Adipocyte (in vitro differentiated cells): ENCODE results near the gene CDS2.
A peak's percentile ranks its signal among the peaks of the same experiment; 100 is the strongest.

Experiments
- DNase-seq: peaks from one replicate; pipeline ENCODE4 v3.0.0-alpha.2; 2015; ENCODE audit warnings: low read depth
- H3K27me3 ChIP-seq: replicated peaks from 2 replicates; pipeline ENCODE4 v1.7.0; 2013; ENCODE audit warnings: mild to moderate bottlenecking, low read length, moderate library complexity; ENCODE audit not compliant: control insufficient read depth, insufficient read depth
- H3K36me3 ChIP-seq: 2 replicates; pipeline ENCODE4 v1.7.0; 2013; ENCODE audit warnings: low read length, mild to moderate bottlenecking, moderate library complexity; ENCODE audit not compliant: control insufficient read depth, insufficient read depth, severe bottlenecking
- H3K4me1 ChIP-seq: 2 replicates; pipeline ENCODE4 v1.7.0; 2013; ENCODE audit warnings: mild to moderate bottlenecking, low read length, moderate library complexity; ENCODE audit not compliant: control insufficient read depth, insufficient read depth
- H3K4me3 ChIP-seq: 2 replicates; pipeline ENCODE4 v1.7.0; 2013; ENCODE audit warnings: mild to moderate bottlenecking, low read length, moderate library complexity
- H3K9ac ChIP-seq: 2 replicates; pipeline ENCODE4 v1.7.0; 2013; ENCODE audit warnings: mild to moderate bottlenecking, low read length, moderate library complexity
- H3K9me3 ChIP-seq: 2 replicates; pipeline ENCODE4 v1.7.0; 2013; ENCODE audit warnings: mild to moderate bottlenecking, low read length, moderate library complexity; ENCODE audit not compliant: control insufficient read depth

CDS2 gene

DNA sequence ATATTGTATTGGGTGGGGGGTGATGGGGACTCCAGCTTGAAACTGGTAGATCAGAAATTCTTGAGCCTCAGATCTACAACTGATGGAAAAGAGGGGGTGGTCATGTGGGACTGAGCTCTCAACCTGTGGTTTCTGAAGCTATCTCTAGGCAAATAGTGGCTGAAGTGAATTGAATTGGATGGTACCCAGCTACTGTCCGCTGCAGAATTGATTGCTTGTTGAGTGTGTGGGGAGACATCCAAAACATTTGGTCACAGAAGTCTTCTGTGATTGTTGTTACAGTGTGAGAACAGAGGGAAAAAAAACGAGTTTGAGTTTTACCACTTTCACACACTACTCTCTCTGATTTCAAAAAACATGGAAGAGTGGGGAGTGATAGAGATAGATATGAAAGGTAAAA is 14.8 kb downstream of the CDS2 start:
- Histone ChIP-seq H3K36me3 (no peaks in the 10 kb centered on the region), H3K4me3 (no peak overlapping the region), H3K27me3 (no peaks in the 10 kb centered on the region), H3K9ac (no peak overlapping the region), H3K4me1 (no peaks in the 10 kb centered on the region), H3K9me3 (no peaks in the 10 kb centered on the region)
- DNase-seq: no peak

DNA sequence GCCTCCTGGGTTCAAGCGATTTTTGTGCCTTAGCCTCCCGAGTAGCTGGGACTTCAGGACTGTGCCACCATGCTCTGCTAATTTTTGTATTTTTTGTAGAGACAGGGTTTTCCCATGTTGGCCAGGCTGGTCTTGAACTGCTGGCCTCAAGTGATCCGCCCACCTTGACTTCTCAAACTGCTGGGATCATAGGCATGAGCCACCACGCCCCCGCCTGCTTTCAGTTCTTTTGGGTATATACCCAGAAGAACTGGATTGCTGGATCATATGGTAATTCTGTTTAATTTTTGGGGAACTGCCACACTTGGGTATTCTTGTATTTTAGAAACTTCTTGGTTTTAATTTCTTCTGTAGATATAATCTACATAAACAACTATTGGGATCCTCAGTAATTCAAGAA is 17.0 kb downstream of the CDS2 start:
- Histone ChIP-seq H3K4me1 (no peaks in the 10 kb centered on the region), H3K9me3 (no peaks in the 10 kb centered on the region), H3K36me3 (no peaks in the 10 kb centered on the region), H3K4me3 (no peak overlapping the region), H3K9ac (no peak overlapping the region), H3K27me3 (no peaks in the 10 kb centered on the region)
- DNase-seq: no peak

DNA sequence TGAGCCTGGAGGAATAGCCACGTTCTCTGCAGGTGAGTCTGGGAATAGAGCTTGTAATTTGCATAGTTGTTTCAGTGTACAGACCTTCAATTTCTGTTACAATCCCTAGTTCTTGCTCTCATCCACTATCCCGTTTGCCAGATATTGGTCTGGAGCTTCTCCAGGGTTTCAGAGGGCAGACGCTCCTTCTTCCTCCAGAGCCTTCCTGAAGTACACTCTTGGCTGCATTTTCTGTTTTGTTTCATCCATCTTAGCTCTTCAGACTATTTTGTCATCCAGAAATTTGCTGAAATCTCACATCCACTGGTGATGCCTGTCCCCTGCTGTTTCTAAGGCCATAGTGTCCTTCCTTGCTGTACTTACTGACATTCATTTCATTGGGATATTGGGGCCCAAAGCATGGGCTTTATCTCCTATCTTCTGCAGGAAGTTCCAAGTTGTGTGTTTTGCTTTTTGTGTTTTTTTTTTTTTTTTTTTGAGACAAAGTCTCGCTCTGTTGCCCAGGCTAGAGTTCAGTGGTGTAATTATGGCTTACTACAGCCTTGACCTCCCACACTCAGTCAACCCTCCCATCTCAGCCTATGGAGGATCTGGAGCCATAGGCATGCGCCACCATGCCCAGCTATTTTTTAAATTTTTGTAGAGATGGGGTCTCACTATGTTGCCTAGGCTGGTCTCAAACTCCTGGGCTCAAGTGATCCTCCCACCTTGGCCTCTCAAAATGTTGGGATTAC is 18.7 kb downstream of the CDS2 start:
- no peaks in the 10 kb centered on the region for H3K36me3 ChIP-seq
- H3K27me3 ChIP-seq: no peaks in the 10 kb centered on the region
- no peaks in the 10 kb centered on the region for H3K9me3 ChIP-seq
- peaks cover 1% of the 10 kb centered on the region for H3K4me1 ChIP-seq
- H3K9ac ChIP-seq: no peak overlapping the region
- H3K4me3 ChIP-seq: no peak overlapping the region
- no peak for DNase-seq

DNA sequence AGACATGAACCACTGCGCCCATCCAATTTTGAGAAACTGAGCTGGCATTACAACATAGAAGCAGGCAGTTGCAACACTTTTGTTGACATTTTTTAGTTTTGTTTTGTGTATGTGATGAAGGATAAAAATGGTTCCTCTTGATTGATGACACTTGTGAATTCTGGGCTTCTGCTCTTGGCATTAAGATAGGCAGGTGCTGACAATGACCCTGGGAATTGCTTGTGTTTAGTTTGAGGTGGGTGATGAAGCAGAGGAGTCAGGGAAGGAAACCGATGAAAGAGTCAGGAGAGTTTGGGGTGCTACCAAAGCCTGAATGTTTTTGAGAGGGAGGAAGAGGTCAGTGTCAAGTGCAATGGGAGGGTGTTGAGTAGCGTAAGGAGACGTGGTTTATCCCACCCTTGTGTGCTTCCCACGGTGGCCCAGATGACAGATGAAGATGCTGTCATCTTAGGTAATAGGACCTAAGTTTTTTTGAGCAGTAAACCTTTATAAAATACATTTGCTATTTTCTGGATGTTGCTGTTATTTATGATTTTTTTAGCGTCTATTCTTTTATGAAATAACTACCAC is 19.4 kb downstream of the CDS2 start:
- H3K4me3 ChIP-seq: no peak overlapping the region
- H3K9me3 ChIP-seq: no peaks in the 10 kb centered on the region
- no peak overlapping the region for H3K9ac ChIP-seq
- DNase-seq: no peak
- H3K4me1 ChIP-seq: peaks cover 6% of the 10 kb centered on the region
- no peaks in the 10 kb centered on the region for H3K27me3 ChIP-seq
- no peaks in the 10 kb centered on the region for H3K36me3 ChIP-seq

DNA sequence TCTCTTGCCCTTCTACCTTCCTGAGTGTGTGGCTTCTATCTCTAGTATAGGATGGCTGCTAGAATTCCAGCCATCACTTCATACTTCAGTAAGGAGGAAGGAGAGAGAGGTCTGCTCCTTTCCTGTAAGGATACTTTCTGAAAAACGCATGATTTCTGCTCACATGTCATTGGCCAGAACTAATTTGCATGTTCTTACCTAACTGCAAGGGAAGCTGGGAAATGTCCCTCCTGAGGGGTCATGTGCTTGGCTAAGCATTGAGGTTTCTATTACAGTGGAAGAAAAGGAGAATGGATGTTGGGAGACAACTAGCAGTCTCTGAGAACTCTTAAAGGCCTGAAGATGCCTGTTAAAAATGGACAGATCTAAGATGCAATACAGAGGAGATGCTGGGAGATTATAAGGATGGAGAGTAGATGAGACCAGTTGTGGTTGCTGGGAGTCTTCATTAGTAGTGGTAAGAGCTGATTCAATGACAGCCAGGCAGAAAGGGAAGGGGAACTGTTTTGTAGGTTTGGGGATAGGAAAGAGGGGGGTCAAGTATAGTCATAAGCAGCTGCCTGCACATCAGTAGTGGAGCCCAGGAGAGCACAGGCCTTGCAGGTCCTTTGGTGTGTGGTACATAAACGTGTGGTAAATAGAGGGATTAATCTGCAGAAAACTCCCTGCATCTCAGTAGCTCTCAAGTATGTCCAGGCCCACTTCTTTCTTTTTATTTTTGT is 20.2 kb downstream of the CDS2 start:
- Histone ChIP-seq H3K4me1 (peaks cover 6% of the 10 kb centered on the region), H3K9me3 (no peaks in the 10 kb centered on the region), H3K4me3 (no peak overlapping the region), H3K9ac (no peak overlapping the region), H3K27me3 (no peaks in the 10 kb centered on the region), H3K36me3 (no peaks in the 10 kb centered on the region)
- DNase-seq: no peak

DNA sequence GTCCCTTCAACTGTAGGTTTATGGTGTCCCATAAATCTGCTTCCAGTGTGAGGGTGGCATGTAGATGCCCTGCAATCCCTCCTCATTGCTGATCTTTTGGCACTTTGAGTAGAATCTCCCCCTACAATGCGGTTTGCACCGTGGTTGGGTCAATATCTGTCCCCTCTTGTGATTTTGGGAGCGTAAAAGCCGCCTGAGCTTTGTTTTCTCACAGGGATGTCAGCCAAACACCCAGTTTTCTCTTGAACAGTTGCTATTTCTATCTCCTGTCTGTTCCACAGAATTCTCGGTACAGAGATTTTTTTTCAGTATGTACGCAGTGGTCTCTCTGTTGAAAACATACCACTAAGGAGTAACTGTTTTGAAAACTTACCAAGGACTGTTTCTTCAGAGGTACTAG is 21.8 kb downstream of the CDS2 start:
- H3K4me1 ChIP-seq: peaks cover 16% of the 10 kb centered on the region
- no peak overlapping the region for H3K9ac ChIP-seq
- H3K36me3 ChIP-seq: no peaks in the 10 kb centered on the region
- H3K4me3 ChIP-seq: no peak overlapping the region
- no peaks in the 10 kb centered on the region for H3K27me3 ChIP-seq
- no peak for DNase-seq
- H3K9me3 ChIP-seq: no peaks in the 10 kb centered on the region

DNA sequence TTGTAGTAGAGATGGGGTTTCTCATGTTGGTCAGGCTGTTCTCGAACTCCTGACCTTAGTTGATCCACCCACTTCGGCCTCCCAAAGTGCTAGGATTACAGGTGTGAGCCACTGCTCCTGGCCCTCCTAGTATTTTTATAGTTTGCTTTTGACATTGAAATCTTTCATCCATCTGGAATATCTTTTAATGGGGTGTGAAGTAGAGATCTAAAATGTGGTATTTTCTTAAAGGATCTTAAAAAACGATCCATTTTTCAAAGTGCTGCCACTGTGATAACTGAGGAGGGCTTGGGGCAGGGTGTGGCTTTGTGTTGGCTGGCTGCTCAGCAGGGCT is 23.1 kb downstream of the CDS2 start:
- Histone ChIP-seq H3K4me3 (no peak overlapping the region), H3K36me3 (no peaks in the 10 kb centered on the region), H3K4me1 (peaks cover 17% of the 10 kb centered on the region), H3K27me3 (no peaks in the 10 kb centered on the region), H3K9ac (no peak overlapping the region), H3K9me3 (no peaks in the 10 kb centered on the region)
- DNase-seq: no peak

DNA sequence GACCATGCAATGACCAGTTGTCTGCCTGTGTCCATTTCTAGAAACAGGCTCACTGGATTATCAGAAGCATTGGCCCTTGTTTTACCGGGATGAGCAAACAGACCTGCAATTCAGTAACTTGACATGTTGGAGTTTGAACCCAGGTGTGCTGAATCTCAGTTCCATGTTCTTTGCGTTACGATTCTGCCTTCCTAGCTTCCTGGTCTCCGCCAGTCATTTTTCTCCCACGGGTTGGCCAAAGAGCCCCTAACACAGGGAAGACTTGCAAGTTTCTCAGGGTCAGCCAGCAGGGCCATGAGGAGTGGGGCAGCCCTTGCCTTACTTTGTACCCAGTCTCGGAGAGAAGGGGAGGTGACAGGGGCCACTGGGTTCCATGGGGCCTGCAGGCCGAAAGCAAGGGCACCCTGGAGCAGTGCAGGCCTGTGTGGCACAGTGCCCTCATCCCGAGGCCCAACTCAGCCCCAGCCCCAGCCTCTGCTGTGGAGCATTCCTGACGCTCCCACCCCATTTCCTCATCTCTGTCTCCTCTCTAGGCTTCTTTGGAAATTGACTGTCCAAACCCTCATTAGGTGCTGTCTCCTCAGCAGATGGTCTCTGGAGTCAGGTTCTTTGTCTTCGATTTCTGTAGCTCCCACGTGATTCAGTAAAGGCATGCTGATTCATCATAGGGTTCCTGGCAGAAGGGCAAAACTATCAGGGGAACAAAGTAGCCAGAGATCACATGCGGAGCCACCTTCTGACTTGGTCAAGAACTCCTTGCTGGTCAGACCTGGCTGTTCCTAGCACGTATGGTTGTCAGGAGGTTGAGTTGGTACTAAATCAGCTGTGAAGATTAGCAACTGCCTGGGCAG is 23.6 kb downstream of the CDS2 start:
- Histone ChIP-seq H3K27me3 (no peaks in the 10 kb centered on the region), H3K4me1 (peaks cover 17% of the 10 kb centered on the region), H3K9me3 (no peaks in the 10 kb centered on the region), H3K36me3 (no peaks in the 10 kb centered on the region), H3K4me3 (no peak overlapping the region), H3K9ac (no peak overlapping the region)
- no peak for DNase-seq

DNA sequence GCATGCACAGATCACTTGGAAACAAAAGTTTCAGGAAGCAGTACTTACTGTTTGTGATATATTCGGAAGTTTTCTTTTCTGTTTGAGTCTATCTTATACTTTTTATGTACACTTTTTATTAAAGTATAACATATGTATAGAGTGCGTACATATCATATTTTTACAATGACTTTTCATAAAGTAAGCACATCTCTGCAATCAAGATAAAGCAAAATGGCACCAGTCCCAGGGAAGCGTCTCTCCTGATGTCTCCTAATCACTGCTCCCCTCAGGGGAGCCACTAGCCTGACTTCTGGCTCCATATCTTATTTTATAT is 26.3 kb downstream of the CDS2 start:
- DNase-seq: no peak
- peaks cover 24% of the 10 kb centered on the region for H3K4me1 ChIP-seq

DNA sequence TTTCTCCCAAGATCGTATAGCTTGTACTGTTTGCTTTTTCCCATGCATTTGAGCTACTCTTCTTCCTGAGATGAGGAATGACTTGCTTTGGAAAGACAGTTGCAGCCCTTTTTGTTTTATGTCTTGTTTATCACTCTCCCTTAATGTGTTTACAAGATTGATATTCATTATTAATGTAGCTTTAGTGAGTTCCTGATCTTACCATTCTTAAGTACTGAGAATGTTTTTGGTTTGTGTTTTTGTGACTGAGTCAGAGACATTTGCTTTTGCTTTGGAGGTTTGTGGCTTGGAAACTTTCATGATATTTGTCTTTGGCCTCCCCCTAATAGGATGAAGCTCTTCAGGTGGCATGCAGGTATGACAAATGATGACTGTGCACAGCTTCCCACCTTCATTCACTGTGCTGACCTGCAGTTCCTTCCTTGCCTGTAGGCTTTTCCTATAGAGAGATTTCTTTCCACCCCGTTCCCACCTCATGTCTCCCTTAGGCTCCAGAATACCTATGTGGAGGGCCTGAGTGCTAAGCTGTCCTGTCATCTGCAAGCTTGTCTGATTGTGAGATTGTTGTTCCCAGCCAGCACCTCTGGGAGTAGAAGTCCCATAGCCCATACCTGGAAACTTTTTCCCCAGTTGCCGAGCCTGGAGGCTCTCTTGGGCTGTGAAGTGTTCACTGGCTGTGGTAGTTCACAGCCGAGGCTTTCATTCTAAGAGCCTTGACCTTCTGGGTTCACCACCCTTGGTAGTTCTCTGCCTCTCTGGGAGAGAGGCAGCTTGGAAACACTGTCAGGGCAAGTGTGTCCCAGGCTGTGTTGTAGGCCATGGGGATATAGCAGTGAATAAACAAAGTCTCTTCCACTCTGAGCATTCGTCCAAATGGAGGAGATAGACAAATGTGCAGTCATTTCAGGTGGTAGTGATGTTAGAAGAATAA is 27.1 kb downstream of the CDS2 start:
- Histone ChIP-seq H3K4me1 (peaks cover 24% of the 10 kb centered on the region), H3K4me3 (no peak overlapping the region), H3K36me3 (no peaks in the 10 kb centered on the region), H3K9ac (no peak overlapping the region), H3K9me3 (no peaks in the 10 kb centered on the region), H3K27me3 (no peaks in the 10 kb centered on the region)
- no peak for DNase-seq

More for the DNA sequence above, 26.3 kb downstream of the CDS2 start:
- Histone ChIP-seq H3K9me3 (no peaks in the 10 kb centered on the region), H3K9ac (no peak overlapping the region), H3K36me3 (no peaks in the 10 kb centered on the region), H3K27me3 (no peaks in the 10 kb centered on the region), H3K4me3 (peak overlapping the region; percentile 34)
